ENCODE results near the gene CCDC33.

Gene CCDC33

GRCh38 chr15:74307827-74308811 is 72.0 kb downstream of the CCDC33 start (continued):
- no peak for TF ChIP-seq ZNF670 (tag by site-specific recombination; IDR thresholded peaks at IDR 0.05; ENCODE audit: low read depth)
- no peak for TF ChIP-seq EGR2 (tag by site-specific recombination; IDR thresholded peaks at IDR 0.05; ENCODE audit: low read depth)
- TF ChIP-seq ZNF561 (tag by site-specific recombination; IDR thresholded peaks at IDR 0.05; ENCODE audit: borderline replicate concordance) = no peak
- TF ChIP-seq SP2 (tag by site-specific recombination; IDR thresholded peaks at IDR 0.05) = no peak
- TF ChIP-seq MEIS1 (CRISPR knock-in tag; IDR thresholded peaks at IDR 0.05; ENCODE audit: borderline replicate concordance) = no peak
- no peak for TF ChIP-seq GLI4 (tag by site-specific recombination; IDR thresholded peaks at IDR 0.05)
- TF ChIP-seq ZNF785 (tag by site-specific recombination; IDR thresholded peaks at IDR 0.05) = no peak
- TF ChIP-seq ZNF585B (tag by site-specific recombination; IDR thresholded peaks at IDR 0.05) = no peak
- TF ChIP-seq ZBTB17 (tag by site-specific recombination; IDR thresholded peaks at IDR 0.05) = no peak
- no peak for TF ChIP-seq ZNF596 (tag by site-specific recombination; IDR thresholded peaks at IDR 0.05)
- TF ChIP-seq CTCF (tag by site-specific recombination; IDR thresholded peaks at IDR 0.05) = peak; percentile 55
- no peak for TF ChIP-seq ZNF202 (tag by site-specific recombination; IDR thresholded peaks at IDR 0.05; ENCODE audit: borderline replicate concordance)
- TF ChIP-seq ZEB2 (tag by site-specific recombination; IDR thresholded peaks at IDR 0.05) = peak; percentile 28; the same call in 1 of the 2 replicates
- TF ChIP-seq ZBTB48 (tag by site-specific recombination; IDR thresholded peaks at IDR 0.05) = no peak
- TF ChIP-seq KLF16 (tag by site-specific recombination; IDR thresholded peaks at IDR 0.05) = 0 out of 2 replicates have a peak, but pooled peaks have one; percentile 28
- TF ChIP-seq ZNF112 (tag by site-specific recombination; IDR thresholded peaks at IDR 0.05) = no peak
- no peak for TF ChIP-seq ZFP41 (tag by site-specific recombination; IDR thresholded peaks at IDR 0.05; ENCODE audit: borderline replicate concordance)
- TF ChIP-seq ZNF791 (tag by site-specific recombination; IDR thresholded peaks at IDR 0.05) = no peak
- TF ChIP-seq ZNF394 (tag by site-specific recombination; IDR thresholded peaks at IDR 0.05; ENCODE audit: borderline replicate concordance) = no peak

GRCh38 chr15:74311734-74312444 is 75.8 kb downstream of the CCDC33 start:
- no peak overlapping the region for H3K27ac ChIP-seq (ENCODE audit: extremely low read depth, low read depth, low read length)
- POLR2A ChIA-PET = no interaction called here
- CTCF ChIA-PET = interaction anchor here (0.6 to 8.5 kb wide), 24 partner anchors 10 to 1329 kb away, joined by 3 to 253 read pairs (median 4); partner anchors contain the start of genes ARID3B and ISLR2
- H3K36me3 ChIP-seq (ENCODE audit: control insufficient read depth in 2 of 2, insufficient read depth in 1 of 2, low read length in 2 of 2) = no peaks in the 10 kb centered on the region
- H3K9me3 ChIP-seq (ENCODE audit: control insufficient read depth, insufficient read depth, low read depth, low read length) = no peaks in the 10 kb centered on the region
- H3K4me1 ChIP-seq (ENCODE audit: control insufficient read depth, insufficient read depth, low read length) = peaks cover 20% of the 10 kb centered on the region
- no peak overlapping the region for H3K4me3 ChIP-seq (ENCODE audit: low read depth, low read length)
- TF ChIP-seq ZSCAN30 (tag by site-specific recombination; IDR thresholded peaks at IDR 0.05) (no peak), TCF7L2 (IDR thresholded peaks at IDR 0.05; ENCODE audit: borderline replicate concordance, low read depth, low read length) (peak; percentile 43; the same call in 1 of the 2 replicates), CTCF (tag by site-specific recombination; IDR thresholded peaks at IDR 0.05) (peak; percentile 46; the same call in 1 of the 2 replicates)
